Kidney (tissue), 14 donors: ENCODE measurements around the gene GPRIN3. TPM values are rescaled to one million over a fixed set of nuclear protein-coding genes. Genes with fewer than 3 reads are reported as not detected.

Experiments
- DNase-seq, 5 donors: peaks; one replicate each; pipeline ENCODE4 v3.0.0-alpha.2; 2013 to 2020
- FAIRE-seq: peaks from 2 replicates; lab custom pipeline; 2012; peaks lifted over from hg19 to GRCh38; lab: Jason Lieb, UNC
- H3K27ac ChIP-seq, 2 donors: one replicate each; pipeline ENCODE4 v1.7.0; 2013; ENCODE audit warnings: low read depth in 2 of 2, low read length in 2 of 2, inconsistent platforms in 1 of 2
- H3K27me3 ChIP-seq: one replicate; pipeline ENCODE4 v1.7.1; 2013; ENCODE audit warnings: low read length, inconsistent platforms; ENCODE audit not compliant: control insufficient read depth, insufficient read depth
- H3K36me3 ChIP-seq, 3 donors: one replicate each; pipeline versions ENCODE4 v1.7.0 to v1.7.1; 2013; ENCODE audit warnings: low read length in 3 of 3, control low read depth in 1 of 3, inconsistent platforms in 1 of 3; ENCODE audit not compliant: insufficient read depth in 3 of 3, control insufficient read depth in 2 of 3
- H3K4me1 ChIP-seq, 3 donors: one replicate each; pipeline versions ENCODE4 v1.7.0 to v1.7.1; 2013; ENCODE audit warnings: low read length in 3 of 3, inconsistent platforms in 1 of 3, low read depth in 1 of 3; ENCODE audit not compliant: control insufficient read depth in 2 of 3, insufficient read depth in 2 of 3
- H3K4me3 ChIP-seq, 3 donors: one replicate each; pipeline versions ENCODE4 v1.7.0 to v1.8.1; 2013; ENCODE audit warnings: low read length in 3 of 3, control low read depth in 1 of 3, inconsistent platforms in 1 of 3
- H3K9ac ChIP-seq, 3 donors: one replicate each; pipeline versions ENCODE4 v1.7.0 to v1.7.1; 2013; ENCODE audit warnings: low read length in 3 of 3, control low read depth in 1 of 3, inconsistent platforms in 1 of 3
- H3K9me3 ChIP-seq, 3 donors: one replicate each; pipeline versions ENCODE4 v1.7.0 to v1.7.1; 2013; ENCODE audit warnings: low read length in 3 of 3, control low read depth in 1 of 3, inconsistent platforms in 1 of 3; ENCODE audit not compliant: control insufficient read depth in 2 of 3, insufficient read depth in 1 of 3
- CTCF ChIP-seq: IDR thresholded peaks from 3 replicates; pipeline ENCODE4 v1.5.1; 2012; ENCODE audit warnings: mild to moderate bottlenecking, moderate library complexity, borderline replicate concordance; ENCODE audit not compliant: insufficient read depth; ENCODE audit errors: extremely low read depth
- intact Hi-C: fragments of 100-400 bp; cut with DNase I; formaldehyde crosslinking; loops from one replicate; pipeline ENCODE4 v1.11.1; 2022
- polyA plus RNA-seq: library from polyadenylated mRNA; stranded (reverse); fragments of 350-450 nt; fragmentation: Illumina TruSeq; extraction: RNeasy Lipid Tissue Mini Kit (QIAGEN cat#74804); gene quantifications from one replicate; pipeline ENCODE4 v1.2.3, GENCODE V29; 2014; ENCODE audit warnings: low read depth, low replicate concordance; ENCODE audit not compliant: insufficient read depth
- total RNA-seq: library from RNA; stranded (reverse); fragmentation: NEBNext Ultra II Directional; extraction: Animal tissue kit (Norgen Biotek cat#: 25700); gene quantifications from one replicate; pipeline ENCODE4 v1.2.1, GENCODE V29; 2021
- donor health status: control.
- donor health status: control.
- donor health status: control.
- donor health status: control.
- donor health status: control.
- donor health status: DM: yes; HTN: yes; CAD: no.
- donor health status: Normal renal cell carcinoma (clear cell type).

Gene GPRIN3
- total and polyA plus RNA-seq, 2 donors from 2014 or later = 2.2 to 15.2 TPM

- Histone ChIP-seq H3K27ac (no peak overlapping the region), H3K4me1 (no peaks in the 10 kb centered on the region), H3K27me3 (no peaks in the 10 kb centered on the region), H3K9me3 (no peaks in the 10 kb centered on the region), H3K4me3 (no peak overlapping the region), H3K9ac (no peak overlapping the region), H3K36me3 (no peaks in the 10 kb centered on the region)
- DNase-seq (no peak), FAIRE-seq (peak; percentile 32)
- intact Hi-C loops = no loop called here
- no peak for TF ChIP-seq CTCF
Measured at GRCh38 chr4:89324671-89325070, 17.1 kb upstream of the GPRIN3 start.

GRCh38 chr4:89322671-89323070 lies 15.1 kb upstream of the GPRIN3 start:
- H3K27ac ChIP-seq = no peak overlapping the region
- FAIRE-seq (no peak), DNase-seq (no peak)

GRCh38 chr4:89319756-89320155 lies 12.2 kb upstream of the GPRIN3 start:
- no peaks in the 10 kb centered on the region for H3K4me1 ChIP-seq
- FAIRE-seq (no peak), DNase-seq (no peak)
- no peaks in the 10 kb centered on the region for H3K36me3 ChIP-seq
- intact Hi-C loops = no loop called here
- no peak for TF ChIP-seq CTCF
- H3K4me3 ChIP-seq = no peak overlapping the region
- no peaks in the 10 kb centered on the region for H3K9me3 ChIP-seq
- no peak overlapping the region for H3K9ac ChIP-seq
- H3K27me3 ChIP-seq = no peaks in the 10 kb centered on the region
- H3K27ac ChIP-seq = no peak overlapping the region

More at GRCh38 chr4:89322671-89323070, 15.1 kb upstream of the GPRIN3 start:
- Histone ChIP-seq H3K36me3 (no peaks in the 10 kb centered on the region), H3K27me3 (no peaks in the 10 kb centered on the region), H3K4me3 (no peak overlapping the region), H3K9me3 (no peaks in the 10 kb centered on the region), H3K4me1 (no peaks in the 10 kb centered on the region), H3K9ac (no peak overlapping the region)
- intact Hi-C loops = no loop called here
- no peak for TF ChIP-seq CTCF

- no peak overlapping the region for H3K27ac ChIP-seq
- no peak for FAIRE-seq
- no peak overlapping the region for H3K9ac ChIP-seq
Measured at GRCh38 chr4:89316931-89317366, 9.3 kb upstream of the GPRIN3 start.

More at GRCh38 chr4:89316931-89317366, 9.3 kb upstream of the GPRIN3 start:
- no peak for TF ChIP-seq CTCF
- intact Hi-C loops = no loop called here
- Histone ChIP-seq H3K27me3 (no peaks in the 10 kb centered on the region), H3K36me3 (no peaks in the 10 kb centered on the region), H3K4me1 (no peaks in the 10 kb centered on the region), H3K4me3 (no peak overlapping the region), H3K9me3 (no peaks in the 10 kb centered on the region)
- DNase-seq = no peak
